ENCODE measurements around the gene GLCCI1.

GLCCI1 gene

GRCh38 chr7:7931626-7932025 is 37.0 kb upstream of the GLCCI1 start:
- H3K9me3 ChIP-seq (ENCODE audit: low read depth, low read length), result no peaks in the 10 kb centered on the region
- H3K27ac ChIP-seq, result no peak overlapping the region
- H3K9ac ChIP-seq (ENCODE audit: insufficient read length), result no peak overlapping the region
- H3K36me3 ChIP-seq (ENCODE audit: insufficient read depth, low read length), result no peaks in the 10 kb centered on the region
- no peak for DNase-seq (ENCODE audit: low read depth, low spot score)
- TF ChIP-seq EZH2 (IDR thresholded peaks at IDR 0.05) (no peak), FOXP2 (optimal IDR thresholded peaks at IDR 0.05; ENCODE audit: control extremely low read depth, extremely low read length, insufficient read depth) (no peak), POLR2AphosphoS5 (IDR thresholded peaks at IDR 0.05; ENCODE audit: borderline replicate concordance, low read depth, low read length) (no peak)
- H3K4me3 ChIP-seq, result no peak overlapping the region

GRCh38 chr7:7932553-7932952 is 36.0 kb upstream of the GLCCI1 start:
- TF ChIP-seq FOXP2 (optimal IDR thresholded peaks at IDR 0.05; ENCODE audit: control extremely low read depth, extremely low read length, insufficient read depth), result no peak
- TF ChIP-seq POLR2AphosphoS5 (IDR thresholded peaks at IDR 0.05; ENCODE audit: borderline replicate concordance, low read depth, low read length), result no peak
- no peak for TF ChIP-seq EZH2 (IDR thresholded peaks at IDR 0.05)
- no peak overlapping the region for H3K27ac ChIP-seq
- no peak for DNase-seq (ENCODE audit: low read depth, low spot score)
- no peaks in the 10 kb centered on the region for H3K36me3 ChIP-seq (ENCODE audit: insufficient read depth, low read length)
- H3K9ac ChIP-seq (ENCODE audit: insufficient read length), result no peak overlapping the region
- no peak overlapping the region for H3K4me3 ChIP-seq
- H3K9me3 ChIP-seq (ENCODE audit: low read depth, low read length), result no peaks in the 10 kb centered on the region

GRCh38 chr7:7933915-7934526 is 34.6 kb upstream of the GLCCI1 start:
- H3K9me3 ChIP-seq (ENCODE audit: low read depth, low read length), result no peaks in the 10 kb centered on the region
- no peak overlapping the region for H3K9ac ChIP-seq (ENCODE audit: insufficient read length)
- no peak overlapping the region for H3K4me3 ChIP-seq
- no peaks in the 10 kb centered on the region for H3K36me3 ChIP-seq (ENCODE audit: insufficient read depth, low read length)
- no peak for DNase-seq (ENCODE audit: low read depth, low spot score)
- TF ChIP-seq POLR2AphosphoS5 (IDR thresholded peaks at IDR 0.05; ENCODE audit: borderline replicate concordance, low read depth, low read length) (no peak), FOXP2 (optimal IDR thresholded peaks at IDR 0.05; ENCODE audit: control extremely low read depth, extremely low read length, insufficient read depth) (no peak), EZH2 (IDR thresholded peaks at IDR 0.05) (no peak)
- H3K27ac ChIP-seq, result no peak overlapping the region

GRCh38 chr7:7934945-7935344 is 33.7 kb upstream of the GLCCI1 start:
- no peak for DNase-seq (ENCODE audit: low read depth, low spot score)
- no peak overlapping the region for H3K27ac ChIP-seq
- H3K9me3 ChIP-seq (ENCODE audit: low read depth, low read length), result no peaks in the 10 kb centered on the region
- TF ChIP-seq FOXP2 (optimal IDR thresholded peaks at IDR 0.05; ENCODE audit: control extremely low read depth, extremely low read length, insufficient read depth) (no peak), POLR2AphosphoS5 (IDR thresholded peaks at IDR 0.05; ENCODE audit: borderline replicate concordance, low read depth, low read length) (no peak), EZH2 (IDR thresholded peaks at IDR 0.05) (no peak)
- no peak overlapping the region for H3K4me3 ChIP-seq
- H3K9ac ChIP-seq (ENCODE audit: insufficient read length), result no peak overlapping the region
- no peaks in the 10 kb centered on the region for H3K36me3 ChIP-seq (ENCODE audit: insufficient read depth, low read length)

GRCh38 chr7:7938471-7938870 is 30.1 kb upstream of the GLCCI1 start:
- H3K36me3 ChIP-seq (ENCODE audit: insufficient read depth, low read length), result no peaks in the 10 kb centered on the region
- no peak for DNase-seq (ENCODE audit: low read depth, low spot score)
- H3K27ac ChIP-seq, result no peak overlapping the region
- H3K9ac ChIP-seq (ENCODE audit: insufficient read length), result no peak overlapping the region
- H3K9me3 ChIP-seq (ENCODE audit: low read depth, low read length), result no peaks in the 10 kb centered on the region
- H3K4me3 ChIP-seq, result no peak overlapping the region
- TF ChIP-seq POLR2AphosphoS5 (IDR thresholded peaks at IDR 0.05; ENCODE audit: borderline replicate concordance, low read depth, low read length) (no peak), EZH2 (IDR thresholded peaks at IDR 0.05) (no peak)

GRCh38 chr7:7943951-7944350 is 24.6 kb upstream of the GLCCI1 start:
- Histone ChIP-seq H3K36me3 (ENCODE audit: insufficient read depth, low read length) (no peaks in the 10 kb centered on the region), H3K9ac (ENCODE audit: insufficient read length) (no peak overlapping the region), H3K27ac (no peak overlapping the region), H3K9me3 (ENCODE audit: low read depth, low read length) (no peaks in the 10 kb centered on the region), H3K4me3 (no peak overlapping the region)
- TF ChIP-seq EZH2 (IDR thresholded peaks at IDR 0.05) (no peak), POLR2AphosphoS5 (IDR thresholded peaks at IDR 0.05; ENCODE audit: borderline replicate concordance, low read depth, low read length) (no peak), FOXP2 (optimal IDR thresholded peaks at IDR 0.05; ENCODE audit: control extremely low read depth, extremely low read length, insufficient read depth) (no peak)
- no peak for DNase-seq (ENCODE audit: low read depth, low spot score)

- TF ChIP-seq FOXP2 (optimal IDR thresholded peaks at IDR 0.05; ENCODE audit: control extremely low read depth, extremely low read length, insufficient read depth) (no peak), POLR2AphosphoS5 (IDR thresholded peaks at IDR 0.05; ENCODE audit: borderline replicate concordance, low read depth, low read length) (no peak), EZH2 (IDR thresholded peaks at IDR 0.05) (no peak)
- Histone ChIP-seq H3K9ac (ENCODE audit: insufficient read length) (no peak overlapping the region), H3K36me3 (ENCODE audit: insufficient read depth, low read length) (no peaks in the 10 kb centered on the region), H3K27ac (no peak overlapping the region), H3K4me3 (no peak overlapping the region), H3K9me3 (ENCODE audit: low read depth, low read length) (no peaks in the 10 kb centered on the region)
- DNase-seq (ENCODE audit: low read depth, low spot score), result no peak
Observed at GRCh38 chr7:7944619-7945282, 23.8 kb upstream of the GLCCI1 start.

- H3K9me3 ChIP-seq (ENCODE audit: low read depth, low read length), result no peaks in the 10 kb centered on the region
- DNase-seq (ENCODE audit: low read depth, low spot score), result no peak
- H3K36me3 ChIP-seq (ENCODE audit: insufficient read depth, low read length), result no peaks in the 10 kb centered on the region
- H3K4me3 ChIP-seq, result no peak overlapping the region
- no peak overlapping the region for H3K27ac ChIP-seq
- no peak for TF ChIP-seq POLR2AphosphoS5 (IDR thresholded peaks at IDR 0.05; ENCODE audit: borderline replicate concordance, low read depth, low read length)
- no peak for TF ChIP-seq FOXP2 (optimal IDR thresholded peaks at IDR 0.05; ENCODE audit: control extremely low read depth, extremely low read length, insufficient read depth)
- TF ChIP-seq EZH2 (IDR thresholded peaks at IDR 0.05), result no peak
- no peak overlapping the region for H3K9ac ChIP-seq (ENCODE audit: insufficient read length)
Observed at GRCh38 chr7:7946486-7946885, 22.1 kb upstream of the GLCCI1 start.

GRCh38 chr7:7948232-7948631 is 20.4 kb upstream of the GLCCI1 start:
- H3K27ac ChIP-seq, result no peak overlapping the region
- DNase-seq (ENCODE audit: low read depth, low spot score), result no peak
- TF ChIP-seq EZH2 (IDR thresholded peaks at IDR 0.05), result no peak
- TF ChIP-seq FOXP2 (optimal IDR thresholded peaks at IDR 0.05; ENCODE audit: control extremely low read depth, extremely low read length, insufficient read depth), result no peak
- no peak for TF ChIP-seq POLR2AphosphoS5 (IDR thresholded peaks at IDR 0.05; ENCODE audit: borderline replicate concordance, low read depth, low read length)
- H3K9ac ChIP-seq (ENCODE audit: insufficient read length), result no peak overlapping the region
- H3K4me3 ChIP-seq, result no peak overlapping the region
- no peaks in the 10 kb centered on the region for H3K9me3 ChIP-seq (ENCODE audit: low read depth, low read length)
- H3K36me3 ChIP-seq (ENCODE audit: insufficient read depth, low read length), result no peaks in the 10 kb centered on the region

Data from SK-N-MC (cell line).